IPS-18a (cell line): Measurements from ENCODE around the gene PVRIG.
"Not testable (repeated sequence)": the region's sequence is repeated elsewhere in the genome, so short reads cannot be mapped to it uniquely, and the experiment has no call there.

ENCODE experiments used
- H3K27ac ChIP-seq: one replicate; pipeline ENCODE4 v1.5.1; 2013; ENCODE audit warnings: low read length
- H3K27me3 ChIP-seq: one replicate; pipeline ENCODE4 v1.6.1; 2013; ENCODE audit warnings: mild to moderate bottlenecking, low read length; ENCODE audit not compliant: control insufficient read depth, insufficient read depth
- H3K36me3 ChIP-seq: one replicate; pipeline ENCODE4 v1.6.1; 2013; ENCODE audit warnings: low read depth, low read length; ENCODE audit not compliant: control insufficient read depth
- H3K4me1 ChIP-seq: one replicate; pipeline ENCODE4 v1.6.1; 2013; ENCODE audit warnings: low read depth, low read length; ENCODE audit not compliant: control insufficient read depth
- H3K4me3 ChIP-seq: one replicate; pipeline ENCODE4 v1.5.1; 2013; ENCODE audit warnings: low read length
- H3K9ac ChIP-seq: one replicate; pipeline ENCODE4 v1.6.1; 2013; ENCODE audit warnings: mild to moderate bottlenecking, low read length, moderate library complexity
- H3K9me3 ChIP-seq: one replicate; pipeline ENCODE4 v1.6.1; 2013; ENCODE audit warnings: low read depth, low read length; ENCODE audit not compliant: control insufficient read depth

PVRIG gene

DNA sequence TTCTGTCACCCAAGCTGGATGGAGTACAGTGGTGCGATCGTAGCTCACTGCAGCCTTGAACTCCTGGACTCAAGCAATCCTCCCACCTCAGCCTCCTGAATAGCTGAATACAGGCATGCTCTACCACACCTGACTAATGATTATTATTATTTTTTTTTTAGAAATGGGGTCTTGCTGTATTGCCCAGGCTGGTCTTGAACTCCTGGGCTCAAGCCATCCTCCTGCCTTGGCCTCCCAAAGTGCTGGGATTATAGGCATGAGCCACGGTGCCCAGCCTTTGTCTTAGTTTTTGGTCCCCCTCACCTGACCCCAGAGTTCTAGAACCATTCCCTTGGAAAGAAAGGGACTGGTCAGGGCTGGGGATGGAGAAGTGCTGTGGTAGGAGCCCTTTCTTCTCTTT is 39.7 kb upstream of the PVRIG start:
- Histone ChIP-seq H3K27me3 (peaks cover 13% of the 10 kb centered on the region), H3K4me1 (peaks cover 10% of the 10 kb centered on the region)
- not testable (repeated sequence) for H3K9me3 ChIP-seq, H3K9ac ChIP-seq, H3K4me3 ChIP-seq, H3K27ac ChIP-seq, H3K36me3 ChIP-seq

DNA sequence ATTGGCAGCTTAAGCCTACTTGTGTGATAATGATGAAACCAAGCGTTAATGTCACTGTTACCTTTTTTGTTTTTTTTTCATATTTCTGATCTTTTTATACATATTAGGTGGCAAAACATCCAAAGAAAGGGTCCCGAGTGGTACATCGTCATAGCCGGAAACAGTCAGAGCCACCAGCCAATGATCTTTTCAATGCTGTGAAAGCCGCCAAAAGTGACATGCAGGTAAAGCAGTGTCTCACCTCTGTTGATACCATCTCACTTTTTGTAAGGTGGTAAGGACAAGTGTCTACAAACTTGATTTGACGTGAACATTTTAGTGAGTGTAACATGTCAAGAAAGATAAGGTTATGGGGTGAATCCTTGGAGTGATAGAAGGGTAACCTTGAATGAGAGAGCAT is 37.1 kb upstream of the PVRIG start:
- not testable (repeated sequence) for H3K36me3 ChIP-seq, H3K27ac ChIP-seq, H3K4me1 ChIP-seq, H3K9me3 ChIP-seq, H3K9ac ChIP-seq, H3K4me3 ChIP-seq
- H3K27me3 ChIP-seq, result peaks cover 12% of the 10 kb centered on the region

DNA sequence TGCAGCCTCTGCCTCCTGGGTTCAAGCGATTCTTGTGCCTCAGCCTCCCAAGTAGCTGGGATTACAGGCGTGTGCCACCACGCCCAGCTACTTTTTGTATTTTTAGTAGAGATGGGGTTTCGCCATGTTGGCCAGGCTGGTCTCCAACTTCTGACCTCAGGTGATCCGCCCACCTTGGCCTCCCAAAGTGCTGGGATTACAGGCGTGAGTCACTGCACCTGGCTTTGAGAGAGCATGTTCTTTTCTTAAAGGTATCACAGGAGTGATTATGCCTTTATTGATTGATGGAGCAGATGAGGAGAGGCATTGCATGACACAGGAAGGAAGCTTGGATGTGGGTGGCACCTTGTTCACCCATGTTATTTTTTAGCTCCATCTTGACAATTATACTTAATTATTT is 36.7 kb upstream of the PVRIG start:
- not testable (repeated sequence) for H3K9ac ChIP-seq, H3K27me3 ChIP-seq, H3K4me3 ChIP-seq, H3K36me3 ChIP-seq, H3K9me3 ChIP-seq, H3K4me1 ChIP-seq, H3K27ac ChIP-seq

DNA sequence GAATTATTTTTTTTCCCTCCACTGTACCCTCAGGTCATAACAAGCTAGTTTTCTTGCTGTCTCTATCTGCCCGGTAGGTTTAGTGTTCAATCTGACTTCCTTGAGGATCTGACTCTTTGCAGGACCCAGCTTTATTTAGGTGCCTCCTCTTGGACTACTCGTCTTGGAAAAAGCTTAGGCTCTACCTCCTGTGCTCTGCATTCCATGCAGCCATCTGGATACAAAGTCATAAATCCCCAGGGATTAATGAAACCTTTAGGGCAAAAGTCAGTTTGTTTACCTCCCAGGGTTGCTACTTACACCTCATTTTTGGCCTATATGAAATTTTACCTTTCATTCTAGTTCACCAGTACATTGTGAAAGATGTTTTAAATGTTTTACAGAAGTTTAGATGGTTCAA is 34.0 kb upstream of the PVRIG start:
- no peaks in the 10 kb centered on the region for H3K9me3 ChIP-seq
- H3K36me3 ChIP-seq, result no peaks in the 10 kb centered on the region

DNA sequence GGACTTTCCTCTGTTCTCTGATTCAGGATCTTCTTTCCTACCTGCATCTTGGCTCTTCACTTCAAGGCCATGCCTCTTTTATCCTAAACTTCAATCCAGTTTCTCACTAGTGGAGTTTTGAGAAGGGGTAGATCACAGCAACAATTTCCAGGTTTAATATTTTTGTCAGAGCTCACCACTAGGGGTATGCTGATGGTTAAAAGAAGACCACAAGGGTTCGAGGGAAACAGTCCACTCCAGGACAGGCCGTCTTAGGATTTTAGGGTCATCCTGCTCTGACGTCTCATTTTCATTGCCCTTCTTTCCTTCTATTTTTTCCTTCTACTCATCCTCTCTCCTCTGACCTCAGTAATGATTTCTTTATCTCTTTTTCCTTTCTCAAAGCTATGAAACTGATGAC is 30.7 kb upstream of the PVRIG start:
- H3K9ac ChIP-seq, result no peak overlapping the region
- no peak overlapping the region for H3K27ac ChIP-seq
- no peaks in the 10 kb centered on the region for H3K27me3 ChIP-seq
- H3K4me3 ChIP-seq, result no peak overlapping the region
- H3K36me3 ChIP-seq, result no peaks in the 10 kb centered on the region
- no peaks in the 10 kb centered on the region for H3K9me3 ChIP-seq
- no peaks in the 10 kb centered on the region for H3K4me1 ChIP-seq

More for the DNA sequence above, 34.0 kb upstream of the PVRIG start:
- H3K4me3 ChIP-seq, result no peak overlapping the region
- no peak overlapping the region for H3K27ac ChIP-seq
- H3K27me3 ChIP-seq, result no peaks in the 10 kb centered on the region
- no peak overlapping the region for H3K9ac ChIP-seq
- H3K4me1 ChIP-seq, result peaks cover 7% of the 10 kb centered on the region

DNA sequence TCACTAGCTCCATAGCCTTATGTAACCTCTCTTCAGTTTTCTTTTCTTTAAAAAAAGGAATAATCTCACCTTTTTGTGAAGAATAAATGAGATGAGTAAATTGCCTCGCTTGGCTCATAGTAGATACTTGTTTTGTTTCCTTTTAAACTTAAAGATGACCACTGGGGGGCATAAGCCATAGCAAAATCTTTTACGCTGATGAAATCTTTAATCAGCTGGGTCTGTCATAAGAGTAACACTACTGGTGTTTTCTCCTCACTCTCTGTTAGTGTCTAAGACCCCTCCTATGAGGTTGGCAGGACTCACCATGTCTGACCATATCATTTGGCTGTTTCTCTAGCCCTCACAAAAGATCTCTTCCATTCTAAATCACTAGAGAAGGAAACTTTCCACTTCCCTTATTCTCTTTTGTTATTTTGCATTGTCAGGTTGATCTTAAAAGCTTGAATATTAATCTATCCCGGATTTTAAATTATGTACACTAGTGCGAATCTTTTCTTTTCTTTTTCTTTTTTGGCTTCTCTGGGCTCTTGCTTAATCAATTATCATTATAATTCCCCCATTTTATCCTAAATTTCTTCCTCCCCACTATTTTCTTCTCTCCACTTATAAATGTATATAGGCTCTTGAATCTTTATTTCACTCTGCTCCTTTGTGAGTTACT is 29.6 kb upstream of the PVRIG start:
- Histone ChIP-seq H3K9ac (no peak overlapping the region), H3K36me3 (no peaks in the 10 kb centered on the region), H3K27ac (no peak overlapping the region), H3K27me3 (no peaks in the 10 kb centered on the region), H3K4me3 (no peak overlapping the region), H3K4me1 (no peaks in the 10 kb centered on the region), H3K9me3 (no peaks in the 10 kb centered on the region)

DNA sequence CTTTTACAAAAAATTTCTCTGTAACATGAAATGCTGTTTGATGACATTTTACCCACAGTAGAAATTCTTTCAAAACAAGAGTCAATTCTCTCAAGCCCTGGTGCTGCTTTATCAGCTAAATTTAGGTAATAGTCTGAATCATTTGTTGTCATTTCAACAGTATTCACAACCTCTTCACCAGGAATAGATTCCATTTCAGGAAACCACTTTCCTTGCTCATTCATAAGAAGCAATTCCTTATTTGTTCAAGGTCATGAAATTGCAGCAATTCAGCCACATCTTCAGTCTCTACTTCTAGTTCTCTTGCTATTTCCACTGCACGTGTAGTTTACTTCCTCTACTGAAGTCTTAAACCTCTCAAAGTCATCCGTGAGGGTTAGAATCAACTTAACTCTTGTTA is 28.0 kb upstream of the PVRIG start:
- Histone ChIP-seq H3K27me3 (no peaks in the 10 kb centered on the region), H3K4me1 (no peaks in the 10 kb centered on the region), H3K36me3 (no peaks in the 10 kb centered on the region), H3K9ac (no peak overlapping the region), H3K27ac (no peak overlapping the region), H3K9me3 (no peaks in the 10 kb centered on the region), H3K4me3 (no peak overlapping the region)

DNA sequence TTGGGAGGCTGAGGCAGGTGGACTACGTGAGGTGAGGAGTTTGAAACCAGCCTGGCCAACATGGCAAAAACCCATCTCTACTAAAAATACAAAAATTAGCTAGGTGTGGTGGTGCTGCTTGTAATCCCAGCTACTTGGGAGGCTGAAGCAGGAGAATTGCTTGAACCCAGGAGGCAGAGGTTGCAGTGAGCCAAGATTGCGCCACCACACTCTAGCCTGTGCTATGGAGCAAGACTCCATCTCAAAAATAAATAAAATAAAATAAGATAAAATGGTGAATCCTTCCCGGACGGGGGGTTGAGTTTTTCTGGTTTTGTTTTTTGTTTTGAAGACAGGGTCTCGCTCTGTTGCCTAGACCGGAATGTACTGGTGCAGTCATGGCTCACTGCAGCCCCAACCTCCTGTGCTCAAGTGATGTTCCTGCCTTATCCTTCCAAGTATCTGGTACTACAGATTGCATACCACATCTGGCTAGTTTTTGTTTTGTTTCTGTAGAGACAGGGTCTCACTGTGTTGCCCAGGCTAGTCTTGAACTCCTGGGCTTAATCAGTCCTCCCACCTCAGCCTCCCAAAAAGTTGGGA is 27.4 kb upstream of the PVRIG start:
- H3K36me3 ChIP-seq, H3K4me1 ChIP-seq, H3K9ac ChIP-seq, H3K27ac ChIP-seq, H3K27me3 ChIP-seq, H3K9me3 ChIP-seq, H3K4me3 ChIP-seq: not testable (repeated sequence)

DNA sequence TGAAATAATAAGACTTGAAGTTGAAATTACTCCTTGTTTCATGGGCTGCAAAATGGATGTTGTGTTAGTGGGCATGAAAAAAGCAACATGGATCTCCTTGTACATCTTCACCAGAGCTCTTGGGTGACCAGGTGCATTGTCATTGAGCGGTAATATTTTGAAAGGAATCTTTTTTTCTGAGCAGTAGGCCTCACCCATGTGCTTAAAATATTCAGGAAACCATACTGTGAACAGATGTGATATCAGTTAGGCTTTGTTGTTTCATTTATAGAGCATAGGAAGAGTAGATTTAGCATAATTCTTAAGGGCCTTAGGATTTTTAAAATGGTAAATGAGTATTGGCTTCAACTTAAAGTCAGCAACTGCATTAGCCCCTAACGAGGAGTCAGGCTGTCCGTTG is 26.8 kb upstream of the PVRIG start:
- Histone ChIP-seq H3K36me3 (no peaks in the 10 kb centered on the region), H3K9me3 (no peaks in the 10 kb centered on the region), H3K4me3 (no peak overlapping the region), H3K27ac (no peak overlapping the region), H3K9ac (no peak overlapping the region), H3K4me1 (no peaks in the 10 kb centered on the region), H3K27me3 (no peaks in the 10 kb centered on the region)

DNA sequence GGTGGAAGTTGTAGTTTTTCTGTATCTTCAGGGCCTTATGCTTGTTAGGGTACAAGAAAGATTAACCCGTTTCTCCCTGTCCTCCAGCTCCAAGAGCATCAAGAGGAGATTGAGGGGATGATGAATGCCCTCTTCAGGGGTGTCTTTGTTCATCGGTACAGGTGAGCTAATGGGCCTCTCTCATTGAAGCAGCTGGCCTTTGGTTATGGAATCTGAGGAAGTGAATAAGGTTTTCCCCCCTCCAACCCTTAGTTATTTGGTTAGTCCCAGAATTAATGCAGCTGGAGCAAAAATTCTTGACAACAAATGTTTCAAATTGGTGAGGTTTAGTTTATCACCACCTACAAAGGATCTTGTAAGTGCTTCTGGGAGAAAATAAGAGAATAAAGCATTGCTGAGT is 24.5 kb upstream of the PVRIG start:
- Histone ChIP-seq H3K4me3 (no peak overlapping the region), H3K9me3 (no peaks in the 10 kb centered on the region), H3K27me3 (no peaks in the 10 kb centered on the region), H3K9ac (no peak overlapping the region), H3K4me1 (peaks cover 2% of the 10 kb centered on the region), H3K36me3 (no peaks in the 10 kb centered on the region), H3K27ac (no peak overlapping the region)

DNA sequence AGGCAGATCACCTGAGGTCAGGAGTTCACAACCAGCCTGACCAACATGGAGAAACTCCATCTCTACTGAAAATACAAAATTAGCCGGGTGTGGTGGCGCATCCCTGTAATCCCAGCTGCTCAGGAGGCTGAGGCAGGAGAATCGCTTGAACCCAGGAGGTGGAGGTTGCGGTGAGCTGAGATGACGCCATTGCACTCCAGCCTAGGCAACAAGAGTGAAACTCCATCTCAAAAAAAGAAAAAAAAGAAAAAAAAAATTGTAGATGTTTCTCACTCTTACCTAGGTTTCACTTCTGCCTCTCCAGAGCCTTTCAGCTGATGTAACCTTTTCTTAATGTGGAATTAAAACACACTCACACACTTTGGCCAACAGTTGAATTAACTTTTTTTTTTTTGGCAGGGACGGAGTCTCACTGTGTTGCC is 23.8 kb upstream of the PVRIG start:
- H3K27ac ChIP-seq, H3K27me3 ChIP-seq, H3K9me3 ChIP-seq, H3K36me3 ChIP-seq, H3K4me1 ChIP-seq, H3K9ac ChIP-seq, H3K4me3 ChIP-seq: not testable (repeated sequence)

DNA sequence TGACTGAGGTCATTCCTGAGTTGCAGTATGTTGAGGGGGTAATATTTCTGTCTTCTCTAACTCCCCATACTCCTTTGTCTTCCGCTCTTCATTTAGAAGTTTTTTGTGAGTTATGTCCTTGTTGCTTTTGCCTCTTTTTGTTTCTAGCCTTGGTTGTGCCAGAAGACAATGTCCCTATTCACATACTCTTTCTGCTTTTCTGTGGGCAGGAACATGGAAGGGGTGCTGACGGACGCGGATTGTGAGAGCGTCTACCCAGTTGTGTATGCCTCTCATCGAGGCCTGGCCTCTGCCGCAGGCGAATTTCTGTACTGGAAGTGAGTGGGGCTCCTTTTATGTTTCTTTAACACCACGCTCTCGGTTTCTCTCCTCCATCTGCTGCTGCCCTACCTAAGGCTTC is 21.5 kb upstream of the PVRIG start:
- H3K27me3 ChIP-seq, result peaks cover 6% of the 10 kb centered on the region
- peaks cover 12% of the 10 kb centered on the region for H3K4me1 ChIP-seq
- H3K36me3 ChIP-seq, result no peaks in the 10 kb centered on the region
- no peaks in the 10 kb centered on the region for H3K9me3 ChIP-seq
- no peak overlapping the region for H3K9ac ChIP-seq
- H3K4me3 ChIP-seq, result no peak overlapping the region
- no peak overlapping the region for H3K27ac ChIP-seq
